ENCODE measurements around the gene AGPAT3. TPM values are rescaled to one million over a fixed set of nuclear protein-coding genes. Genes with fewer than 3 reads are reported as not detected.

Gene AGPAT3
- total RNA-seq, 1 donor from 2014 or later = 39.1 TPM

DNA sequence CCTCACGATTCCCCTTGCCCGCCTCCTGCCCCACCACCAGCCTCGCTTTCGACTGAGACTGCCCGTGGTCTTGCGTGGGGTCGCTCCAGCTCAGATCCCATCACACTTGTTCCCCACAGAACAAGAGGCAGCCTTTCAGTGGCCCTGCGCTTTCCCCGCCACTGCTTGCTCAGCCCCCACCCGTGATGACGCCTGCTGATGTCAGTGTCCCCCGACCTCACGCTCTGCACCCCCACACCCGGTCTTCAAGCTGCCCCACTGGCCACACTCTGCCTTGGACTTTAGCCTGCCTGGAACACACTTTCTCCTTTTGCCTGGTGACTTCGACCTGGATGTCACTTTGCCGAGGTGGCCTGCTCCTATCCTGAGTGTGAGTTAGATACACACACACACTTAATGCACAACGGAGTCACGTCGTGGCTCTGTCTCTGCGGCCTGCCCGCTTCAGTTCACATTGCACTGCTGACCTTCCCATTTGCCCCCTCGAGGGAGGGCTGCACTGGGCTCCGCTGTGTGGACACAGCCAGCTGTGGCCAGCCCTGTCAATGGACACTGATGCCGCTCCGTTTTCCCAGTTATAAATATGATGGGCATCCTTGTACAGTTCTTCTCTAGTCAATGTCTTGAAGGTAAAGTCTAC, 13.0 kb downstream of the AGPAT3 start:
- TF ChIP-seq, protein P1, sequence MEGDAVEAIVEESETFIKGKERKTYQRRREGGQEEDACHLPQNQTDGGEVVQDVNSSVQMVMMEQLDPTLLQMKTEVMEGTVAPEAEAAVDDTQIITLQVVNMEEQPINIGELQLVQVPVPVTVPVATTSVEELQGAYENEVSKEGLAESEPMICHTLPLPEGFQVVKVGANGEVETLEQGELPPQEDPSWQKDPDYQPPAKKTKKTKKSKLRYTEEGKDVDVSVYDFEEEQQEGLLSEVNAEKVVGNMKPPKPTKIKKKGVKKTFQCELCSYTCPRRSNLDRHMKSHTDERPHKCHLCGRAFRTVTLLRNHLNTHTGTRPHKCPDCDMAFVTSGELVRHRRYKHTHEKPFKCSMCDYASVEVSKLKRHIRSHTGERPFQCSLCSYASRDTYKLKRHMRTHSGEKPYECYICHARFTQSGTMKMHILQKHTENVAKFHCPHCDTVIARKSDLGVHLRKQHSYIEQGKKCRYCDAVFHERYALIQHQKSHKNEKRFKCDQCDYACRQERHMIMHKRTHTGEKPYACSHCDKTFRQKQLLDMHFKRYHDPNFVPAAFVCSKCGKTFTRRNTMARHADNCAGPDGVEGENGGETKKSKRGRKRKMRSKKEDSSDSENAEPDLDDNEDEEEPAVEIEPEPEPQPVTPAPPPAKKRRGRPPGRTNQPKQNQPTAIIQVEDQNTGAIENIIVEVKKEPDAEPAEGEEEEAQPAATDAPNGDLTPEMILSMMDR (conservative IDR thresholded peaks at IDR 0.05; ENCODE audit: low read depth, low read length) = no peak
- DNase-seq (ENCODE audit: low read depth) = no peak
- no peak overlapping the region for H3K4me3 ChIP-seq (ENCODE audit: low read depth, low read length)

DNA sequence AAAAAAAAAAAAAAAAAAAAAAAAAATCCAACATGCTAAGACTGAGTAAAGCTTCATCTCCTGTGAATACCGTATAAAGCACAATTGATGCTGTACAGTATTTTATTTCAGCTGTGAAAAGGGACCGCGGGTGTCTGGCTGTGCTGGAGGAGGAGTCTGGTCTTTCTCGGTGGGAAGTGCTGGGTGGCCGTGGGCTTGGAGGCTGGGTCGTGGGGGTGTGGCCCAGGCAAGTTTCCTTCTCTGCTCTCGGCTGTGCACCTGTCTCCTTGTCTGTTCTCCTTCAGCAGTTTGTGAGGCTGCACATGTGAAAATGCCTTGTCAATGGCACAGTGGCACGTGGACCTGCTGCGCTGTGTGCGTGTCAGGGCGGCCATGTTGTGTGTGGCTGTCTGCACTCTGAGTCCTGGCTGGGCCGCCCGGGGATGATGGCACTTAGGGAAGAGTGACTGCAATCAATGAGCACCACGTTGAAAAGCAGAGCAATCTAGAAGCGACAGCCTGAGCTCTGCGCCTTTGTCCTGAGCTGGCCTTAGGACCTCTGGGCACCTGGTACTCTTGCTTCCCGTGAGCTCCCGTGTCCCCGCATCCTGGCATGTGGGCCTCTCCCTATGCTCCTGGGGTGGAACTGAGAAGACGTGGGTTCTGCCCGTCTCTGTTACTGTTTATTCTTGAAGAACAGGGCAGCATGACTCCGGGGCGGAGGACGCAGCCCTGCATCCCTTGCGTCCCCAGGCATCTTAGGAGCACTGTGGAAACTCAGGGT, 14.5 kb downstream of the AGPAT3 start:
- TF ChIP-seq, protein P1 (conservative IDR thresholded peaks at IDR 0.05; ENCODE audit: low read depth, low read length) = no peak
- H3K4me3 ChIP-seq (ENCODE audit: low read depth, low read length) = no peak overlapping the region
- no peak for DNase-seq (ENCODE audit: low read depth)

DNA sequence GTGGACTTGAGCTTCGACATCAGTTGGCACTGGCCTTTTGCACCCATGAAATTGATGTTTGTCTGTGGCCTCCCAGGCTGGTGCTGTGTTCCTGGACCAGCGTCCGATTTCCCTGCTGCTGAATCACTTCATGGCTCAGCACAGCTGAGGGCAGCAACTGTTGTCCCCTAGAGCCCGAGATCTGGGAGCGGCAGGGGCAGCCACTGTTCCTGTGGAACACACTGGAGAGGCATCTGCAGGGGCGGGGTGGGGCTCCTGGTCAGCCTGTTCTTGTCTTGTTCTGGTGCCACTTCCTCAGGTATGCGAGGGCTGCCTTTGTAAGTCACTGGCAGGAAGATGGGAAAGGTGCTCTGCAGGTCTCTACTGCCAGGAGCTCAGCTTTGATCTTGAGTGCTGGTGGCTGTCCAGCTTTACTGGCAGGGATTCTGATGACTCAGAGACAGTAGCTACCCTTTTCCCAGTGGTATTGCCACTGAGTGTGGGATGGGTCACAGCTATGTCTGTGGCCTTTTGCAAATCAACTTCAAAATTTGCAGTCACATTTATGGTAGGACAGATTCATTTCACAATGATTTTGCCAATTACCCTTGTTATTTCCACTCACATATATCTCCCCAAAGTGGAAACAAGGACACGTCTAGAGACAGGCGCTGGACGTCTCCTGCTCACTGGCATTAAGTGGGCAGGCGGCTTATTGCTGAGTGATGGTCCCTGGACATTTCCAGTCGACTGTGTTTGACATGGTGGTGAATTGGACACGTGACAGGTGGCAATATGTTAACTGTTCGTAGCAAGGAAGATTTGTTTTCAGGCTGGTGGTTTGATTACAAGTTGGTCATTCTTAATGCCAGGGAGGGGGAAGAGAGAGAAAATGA, 15.3 kb downstream of the AGPAT3 start:
- H3K4me3 ChIP-seq (ENCODE audit: low read depth, low read length) = no peak overlapping the region
- TF ChIP-seq, protein P1 (conservative IDR thresholded peaks at IDR 0.05; ENCODE audit: low read depth, low read length) = no peak
- DNase-seq (ENCODE audit: low read depth) = no peak

DNA sequence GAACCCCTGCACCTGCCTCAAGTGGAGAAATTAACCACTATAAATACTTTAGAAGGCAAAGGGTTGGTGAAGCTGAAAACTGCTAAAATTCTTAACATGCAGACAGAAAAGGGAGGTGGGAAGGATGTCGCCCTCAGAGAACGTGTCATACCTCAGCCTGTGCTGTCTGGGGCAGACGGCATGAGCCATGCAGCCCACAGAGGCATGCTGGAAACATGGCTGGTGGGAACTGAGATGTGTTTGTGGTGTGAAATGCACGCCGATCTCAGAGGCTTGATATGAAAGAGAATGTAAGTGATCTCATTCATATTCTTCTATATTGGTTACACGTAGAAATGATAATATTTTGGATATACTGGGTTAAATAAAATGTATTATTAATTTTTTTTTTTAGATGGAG, 16.3 kb downstream of the AGPAT3 start:
- DNase-seq (ENCODE audit: low read depth) = no peak
- TF ChIP-seq, protein P1 (conservative IDR thresholded peaks at IDR 0.05; ENCODE audit: low read depth, low read length) = no peak
- no peak overlapping the region for H3K4me3 ChIP-seq (ENCODE audit: low read depth, low read length)

- no peak for DNase-seq (ENCODE audit: low read depth)
- no peak overlapping the region for H3K4me3 ChIP-seq (ENCODE audit: low read depth, low read length)
- TF ChIP-seq, protein P1 (conservative IDR thresholded peaks at IDR 0.05; ENCODE audit: low read depth, low read length) = no peak
These were observed 16.9 kb downstream of the AGPAT3 start for GRCh38 chr21:43881935-43882334.

GRCh38 chr21:43882952-43883545, 18.0 kb downstream of the AGPAT3 start:
- DNase-seq (ENCODE audit: low read depth) = no peak
- no peak overlapping the region for H3K4me3 ChIP-seq (ENCODE audit: low read depth, low read length)
- TF ChIP-seq, protein P1 (conservative IDR thresholded peaks at IDR 0.05; ENCODE audit: low read depth, low read length) = no peak
